ENCODE results near the gene TLL1. TPM values are rescaled to one million over a fixed set of nuclear protein-coding genes. Genes with fewer than 3 reads are reported as not detected.
A peak's percentile ranks its signal among the peaks of the same experiment; 100 is the strongest.

Gene TLL1
- total RNA-seq, 1 experiment from 2014 or later, result not detected

DNA sequence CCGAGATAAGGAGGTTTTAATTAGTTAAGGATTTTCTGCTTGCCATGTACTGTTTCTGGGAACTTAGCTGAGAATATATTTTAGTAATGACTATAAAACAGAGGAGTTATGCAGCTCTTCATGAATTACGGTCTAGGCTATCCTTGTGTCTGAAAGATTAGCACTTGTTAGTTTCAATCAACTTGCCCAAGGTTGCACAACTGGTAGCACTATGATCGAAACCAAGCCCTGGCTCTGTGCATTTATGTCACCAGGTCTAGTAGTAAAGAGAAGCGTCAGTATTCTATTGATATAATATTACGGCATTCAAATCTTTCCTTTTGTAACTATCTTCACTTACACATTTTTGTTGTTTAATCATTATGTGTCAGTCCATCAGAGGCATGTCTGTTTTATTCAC is 176.0 kb downstream of the TLL1 start:
- no peak for DNase-seq (ENCODE audit: low read depth)

- DNase-seq (ENCODE audit: low read depth), result no peak
Measured at GRCh38 chr4:166064721-166065120, 191.7 kb downstream of the TLL1 start.

DNA sequence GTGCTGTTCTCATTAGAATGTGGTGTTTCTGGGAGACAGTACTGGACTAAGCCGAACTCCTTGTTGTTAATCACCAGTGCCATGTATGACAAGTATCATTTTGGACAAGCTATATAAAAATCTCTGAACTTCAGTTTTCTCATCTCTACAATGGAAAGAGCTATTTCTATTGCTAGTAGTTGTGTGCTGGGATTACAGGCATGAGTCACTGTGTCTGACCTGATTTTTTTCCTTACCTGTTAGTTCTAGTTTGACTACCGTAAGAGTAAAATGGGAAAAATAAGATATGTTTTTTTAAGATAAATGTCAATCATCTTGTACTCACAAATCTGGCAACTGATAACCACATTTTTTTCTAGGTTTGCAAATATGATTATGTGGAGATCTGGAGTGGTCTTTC is 192.3 kb downstream of the TLL1 start:
- DNase-seq (ENCODE audit: low read depth), result no peak

DNA sequence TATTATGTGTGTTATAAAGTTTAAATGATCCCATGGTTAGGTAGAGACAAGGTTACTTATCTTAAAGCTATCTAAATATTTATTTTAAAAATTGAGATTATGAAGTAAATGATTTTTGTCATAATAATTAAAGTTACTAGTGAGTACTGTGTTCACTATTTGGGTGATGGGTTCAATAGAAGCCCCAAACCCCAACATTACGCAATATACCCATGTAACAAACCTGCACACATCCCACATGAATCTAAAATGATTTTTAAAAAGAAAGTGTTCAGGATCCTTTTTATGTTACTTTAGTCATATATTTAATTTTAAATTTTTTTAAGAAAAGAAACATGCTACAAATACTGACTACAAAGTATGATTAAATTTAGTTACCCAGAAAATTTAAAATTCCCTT is 193.9 kb downstream of the TLL1 start:
- DNase-seq (ENCODE audit: low read depth), result no peak

DNA sequence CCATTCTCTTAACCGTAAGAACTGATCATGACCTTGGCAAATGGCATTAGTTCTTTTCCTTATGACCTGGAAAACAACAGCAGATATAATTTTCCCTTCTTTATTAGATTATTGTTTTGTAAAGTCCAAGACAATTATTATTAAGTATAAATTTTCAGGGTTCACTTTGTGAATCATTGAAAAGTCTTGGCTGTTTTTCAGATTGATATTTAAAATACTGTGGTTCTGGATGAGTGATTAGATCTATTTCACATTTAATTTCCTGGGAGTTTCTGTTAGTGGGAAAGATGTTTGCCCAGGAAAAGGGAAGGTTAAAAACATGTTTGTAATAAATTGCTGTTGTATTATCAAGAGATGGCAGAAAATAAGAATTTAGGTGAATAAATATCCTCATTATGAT is 194.9 kb downstream of the TLL1 start:
- DNase-seq (ENCODE audit: low read depth), result no peak

DNA sequence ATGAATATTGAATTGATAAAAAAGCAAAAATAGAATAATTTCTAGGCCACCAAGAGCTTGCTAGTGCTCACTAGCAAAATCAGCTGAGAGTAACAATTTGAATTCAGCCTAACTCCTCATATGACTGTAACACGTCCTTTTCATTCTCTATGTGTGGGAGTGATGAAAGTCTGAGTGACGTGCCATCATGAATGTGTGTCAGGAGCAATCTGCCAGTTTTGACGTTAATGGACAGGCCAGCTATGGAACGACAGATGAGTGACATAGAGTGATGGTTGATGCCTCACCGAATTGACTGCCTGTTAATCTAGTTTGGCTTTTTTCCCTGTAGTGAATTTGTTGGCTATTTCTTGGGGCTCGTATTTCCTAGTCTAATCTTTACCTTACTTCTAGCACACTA is 200.7 kb downstream of the TLL1 start:
- no peak for DNase-seq (ENCODE audit: low read depth)

GRCh38 chr4:166075599-166075998 is 202.6 kb downstream of the TLL1 start:
- DNase-seq (ENCODE audit: low read depth), result no peak

DNA sequence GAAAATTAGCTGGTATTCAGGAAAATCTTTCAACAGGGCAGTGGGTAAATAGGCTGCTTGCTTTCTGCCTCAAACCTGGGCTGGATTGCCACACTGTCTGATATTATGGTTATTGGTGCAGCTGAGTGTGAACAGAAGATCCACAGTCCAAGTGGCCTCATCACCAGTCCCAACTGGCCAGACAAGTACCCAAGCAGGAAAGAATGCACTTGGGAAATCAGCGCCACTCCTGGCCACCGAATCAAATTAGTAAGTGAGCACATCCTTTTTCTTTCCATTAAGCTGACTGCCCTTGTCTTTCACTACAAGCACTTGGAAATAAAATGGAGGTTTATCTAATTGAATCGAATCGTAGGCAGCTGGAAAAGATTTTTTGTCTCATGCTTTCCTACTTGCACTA is 204.7 kb downstream of the TLL1 start:
- no peak for DNase-seq (ENCODE audit: low read depth)

DNA sequence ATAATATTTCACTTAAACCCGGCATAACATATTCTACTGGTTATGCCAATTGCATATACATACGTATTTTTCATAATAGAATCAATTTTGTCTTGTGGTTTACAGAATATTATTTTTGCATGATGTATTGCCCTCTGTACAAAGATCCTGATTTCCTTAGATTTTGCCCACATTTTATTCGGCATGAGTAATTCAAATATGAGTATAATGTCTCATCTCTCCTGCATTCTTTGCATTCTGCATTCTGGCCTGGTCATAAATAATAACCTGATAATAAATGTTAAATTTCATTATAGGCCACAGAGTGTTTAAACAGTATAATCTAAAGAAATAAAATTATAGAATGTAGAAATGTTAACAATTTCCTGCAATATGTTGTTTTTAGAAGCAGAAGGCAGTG is 205.3 kb downstream of the TLL1 start:
- no peak for DNase-seq (ENCODE audit: low read depth)

- no peak for DNase-seq (ENCODE audit: low read depth)
Measured at GRCh38 chr4:166078955-166079354, 205.9 kb downstream of the TLL1 start.

DNA sequence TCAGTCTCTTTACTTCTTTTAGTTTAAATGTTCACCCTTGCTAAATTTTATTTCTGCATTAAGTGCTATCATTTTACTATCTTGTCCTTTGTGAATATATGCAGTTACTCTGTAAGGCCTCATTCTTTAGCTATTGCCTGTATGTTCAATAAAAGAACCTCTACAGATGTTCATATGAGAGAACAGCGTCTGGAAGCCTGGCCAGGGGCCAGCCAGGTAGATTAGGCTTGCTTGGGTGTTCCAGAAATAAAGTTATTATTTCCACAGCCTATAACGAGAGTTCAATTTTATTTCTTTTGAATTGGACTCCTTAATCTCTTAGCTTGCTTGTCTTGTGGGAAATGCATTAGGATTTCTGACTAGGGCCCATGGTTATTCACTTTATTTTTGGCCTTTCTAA is 214.5 kb downstream of the TLL1 start:
- no peak for DNase-seq (ENCODE audit: low read depth)

GRCh38 chr4:166088576-166088975 is 215.5 kb downstream of the TLL1 start:
- no peak for DNase-seq (ENCODE audit: low read depth)

GRCh38 chr4:166091146-166091545 is 218.1 kb downstream of the TLL1 start:
- DNase-seq (ENCODE audit: low read depth), result no peak

DNA sequence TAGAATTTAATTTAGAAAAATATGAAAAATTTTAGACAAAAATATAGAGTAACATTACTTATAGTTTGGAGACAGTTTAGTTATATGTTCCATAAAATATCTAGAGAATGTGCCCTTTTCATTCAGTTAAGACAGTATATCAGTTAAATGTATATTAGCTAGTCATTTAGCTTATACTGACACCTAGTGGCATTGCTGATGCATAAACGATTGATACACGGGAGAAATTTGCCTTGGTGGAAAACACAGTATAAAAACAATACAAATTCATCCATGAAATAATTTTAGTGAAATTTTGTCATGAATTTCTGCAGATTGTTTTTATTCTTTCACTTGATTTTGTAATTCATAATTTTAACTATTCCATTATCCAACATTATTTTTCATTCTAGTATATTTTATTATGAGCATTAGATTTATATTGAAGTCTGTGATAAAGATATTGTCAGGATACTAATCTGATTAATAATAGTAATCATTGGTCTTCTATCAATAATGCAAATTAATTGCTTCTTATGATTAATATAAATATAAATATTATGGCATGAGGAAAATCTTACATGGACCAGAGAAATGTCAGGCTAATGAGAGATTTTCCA is 219.0 kb downstream of the TLL1 start:
- DNase-seq (ENCODE audit: low read depth), result peak; percentile 6

DNA sequence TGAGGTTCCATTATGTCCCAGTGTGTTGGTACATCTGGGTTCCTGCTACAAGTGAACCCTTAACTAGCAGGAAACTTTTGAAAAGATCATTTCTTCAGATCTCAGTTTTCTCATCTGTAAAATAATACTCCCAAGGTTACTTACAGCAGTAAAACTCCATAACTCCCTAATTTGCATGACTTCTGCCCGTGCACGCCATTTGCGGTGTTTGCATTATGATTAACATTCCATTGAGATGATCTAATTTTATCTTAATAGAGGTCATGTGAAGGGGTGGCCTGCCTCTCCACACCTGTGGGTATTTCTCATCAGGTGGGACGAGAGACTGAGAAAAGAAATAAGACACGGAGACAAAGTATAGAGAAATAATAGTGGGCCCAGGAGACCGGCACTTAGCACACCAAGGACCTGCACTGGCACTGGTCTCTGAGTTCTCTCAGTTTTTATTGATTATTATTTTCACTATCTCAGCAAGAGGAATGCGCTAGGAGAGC is 219.8 kb downstream of the TLL1 start:
- peak; percentile 13 for DNase-seq (ENCODE audit: low read depth)

DNA sequence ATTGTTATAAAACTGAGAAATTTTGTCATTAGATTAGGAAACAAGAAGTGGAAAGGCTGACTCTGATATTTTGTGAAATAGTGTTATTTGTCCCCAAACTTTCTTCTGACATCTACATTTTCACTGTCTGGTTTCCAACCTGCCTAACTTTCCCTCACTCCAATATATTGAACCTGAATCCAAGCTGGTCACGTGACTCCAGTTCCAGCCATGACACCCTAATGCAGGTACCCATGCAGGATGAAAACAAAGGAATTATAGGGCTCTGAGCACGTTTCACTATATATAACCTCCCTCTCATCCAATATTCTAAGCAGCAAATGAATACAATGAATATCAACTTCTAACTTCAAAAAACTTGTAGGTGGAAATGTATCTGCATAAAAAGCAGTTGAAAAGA is 231.6 kb downstream of the TLL1 start:
- DNase-seq (ENCODE audit: low read depth), result no peak

GRCh38 chr4:166121897-166122296 is 248.9 kb downstream of the TLL1 start:
- DNase-seq (ENCODE audit: low read depth), result no peak

DNA sequence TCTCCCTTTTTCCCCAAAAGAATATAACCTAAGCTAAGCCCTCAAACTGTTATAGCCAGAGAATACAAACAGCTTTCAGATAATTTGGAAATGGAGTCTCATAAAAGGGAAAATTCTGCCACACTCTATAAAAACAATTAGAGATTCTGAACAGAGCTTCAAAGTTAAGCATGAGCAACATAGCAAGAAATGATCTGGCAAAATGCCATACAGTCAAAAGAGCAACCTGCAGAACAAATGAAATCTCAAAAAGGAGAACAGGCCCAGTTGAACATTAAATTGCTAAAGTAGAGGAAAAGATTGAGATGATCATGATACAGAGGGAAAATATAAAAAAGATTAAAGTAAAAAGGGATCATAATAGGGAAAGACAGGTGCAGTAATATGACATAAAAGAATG is 250.5 kb downstream of the TLL1 start:
- DNase-seq (ENCODE audit: low read depth), result no peak

- DNase-seq (ENCODE audit: low read depth), result peak; percentile 39
Measured at GRCh38 chr4:166128403-166128802, 255.4 kb downstream of the TLL1 start.

- no peak for DNase-seq (ENCODE audit: low read depth)
Measured at GRCh38 chr4:166134285-166134684, 261.2 kb downstream of the TLL1 start.

GRCh38 chr4:166140951-166141350 is 267.9 kb downstream of the TLL1 start:
- DNase-seq (ENCODE audit: low read depth), result no peak

DNA sequence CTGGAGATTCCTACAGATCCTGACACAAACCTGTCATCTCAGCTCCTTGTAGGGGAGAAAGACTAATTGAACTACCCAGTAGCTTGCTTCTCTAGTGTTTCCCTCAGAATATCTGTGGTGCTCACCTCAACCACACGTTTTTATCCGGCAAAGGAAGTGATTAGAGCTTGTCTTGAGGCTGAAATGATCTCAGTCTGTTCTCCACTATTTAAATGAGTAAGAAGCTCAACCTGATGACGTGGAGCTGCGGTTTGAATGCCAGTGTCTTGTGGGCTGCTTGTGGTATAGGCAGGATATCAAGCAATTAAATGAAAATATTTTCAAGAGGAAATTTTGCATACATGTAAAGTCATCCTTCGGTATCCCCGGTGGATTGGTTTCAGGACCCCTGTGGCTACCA is 270.2 kb downstream of the TLL1 start:
- DNase-seq (ENCODE audit: low read depth), result peak; percentile 88

GRCh38 chr4:166144607-166145006 is 271.6 kb downstream of the TLL1 start:
- DNase-seq (ENCODE audit: low read depth), result peak; percentile 24

DNA sequence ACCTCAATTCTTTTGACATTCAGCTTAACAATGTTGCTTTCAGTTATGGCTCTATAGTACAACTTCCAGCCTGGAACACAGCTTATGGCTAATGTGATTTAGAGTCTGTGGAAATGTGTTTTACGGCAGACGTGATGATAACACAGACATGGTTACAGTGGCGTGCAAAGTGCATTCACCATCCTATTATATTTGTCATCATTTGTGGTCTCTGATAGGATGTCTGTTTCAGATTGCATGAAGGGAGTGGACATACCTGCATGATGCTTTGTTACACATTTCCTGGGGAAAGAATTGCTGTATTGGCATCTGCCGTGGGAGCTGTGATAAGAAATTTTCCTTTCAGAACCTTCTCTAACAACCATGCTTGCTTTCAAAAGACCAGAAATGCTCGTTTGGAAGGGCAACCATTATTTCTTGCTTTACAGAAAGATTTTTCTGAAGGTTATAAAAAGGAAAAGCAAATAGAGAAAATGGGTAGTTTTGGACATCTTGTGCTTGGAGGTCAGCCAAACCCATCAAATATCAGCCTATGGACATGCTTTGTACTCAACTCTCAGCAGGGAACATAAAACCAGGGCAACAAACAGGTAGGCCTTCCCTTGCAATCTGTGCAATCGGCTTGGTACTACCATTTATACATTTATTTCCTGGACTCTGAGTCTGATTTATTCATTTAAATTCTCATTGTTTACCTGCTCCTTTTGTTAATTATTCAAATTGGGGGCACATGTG is 273.9 kb downstream of the TLL1 start:
- peak; percentile 45 for DNase-seq (ENCODE audit: low read depth)
